ENCODE data around the gene CACNG1.

CACNG1 gene

DNA sequence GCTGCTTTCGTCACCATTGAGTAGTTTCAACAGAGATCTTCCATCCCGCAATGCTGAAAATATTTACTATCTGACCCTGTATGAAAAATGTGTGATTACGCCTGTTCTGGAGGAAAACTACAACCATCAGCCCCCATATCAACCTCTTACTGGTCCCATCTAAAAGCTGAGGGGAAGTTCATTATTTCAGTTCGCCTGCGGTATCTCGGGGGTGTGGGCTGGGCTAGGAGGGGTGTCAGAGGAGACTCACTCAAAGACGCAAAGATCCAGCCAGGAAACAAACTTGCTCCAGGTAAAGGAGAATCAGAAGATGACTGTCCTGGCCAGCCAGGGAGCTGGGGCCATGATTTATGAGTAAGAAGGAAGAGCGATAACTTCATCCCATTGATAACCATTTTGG, 13.7 kb downstream of the CACNG1 start:
- no peak overlapping the region for H3K4me3 ChIP-seq (ENCODE audit: low read depth, low read length)
- TF ChIP-seq, protein P1, sequence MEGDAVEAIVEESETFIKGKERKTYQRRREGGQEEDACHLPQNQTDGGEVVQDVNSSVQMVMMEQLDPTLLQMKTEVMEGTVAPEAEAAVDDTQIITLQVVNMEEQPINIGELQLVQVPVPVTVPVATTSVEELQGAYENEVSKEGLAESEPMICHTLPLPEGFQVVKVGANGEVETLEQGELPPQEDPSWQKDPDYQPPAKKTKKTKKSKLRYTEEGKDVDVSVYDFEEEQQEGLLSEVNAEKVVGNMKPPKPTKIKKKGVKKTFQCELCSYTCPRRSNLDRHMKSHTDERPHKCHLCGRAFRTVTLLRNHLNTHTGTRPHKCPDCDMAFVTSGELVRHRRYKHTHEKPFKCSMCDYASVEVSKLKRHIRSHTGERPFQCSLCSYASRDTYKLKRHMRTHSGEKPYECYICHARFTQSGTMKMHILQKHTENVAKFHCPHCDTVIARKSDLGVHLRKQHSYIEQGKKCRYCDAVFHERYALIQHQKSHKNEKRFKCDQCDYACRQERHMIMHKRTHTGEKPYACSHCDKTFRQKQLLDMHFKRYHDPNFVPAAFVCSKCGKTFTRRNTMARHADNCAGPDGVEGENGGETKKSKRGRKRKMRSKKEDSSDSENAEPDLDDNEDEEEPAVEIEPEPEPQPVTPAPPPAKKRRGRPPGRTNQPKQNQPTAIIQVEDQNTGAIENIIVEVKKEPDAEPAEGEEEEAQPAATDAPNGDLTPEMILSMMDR (IDR thresholded peaks at IDR 0.05; ENCODE audit: low read depth, low read length), result no peak
- in situ Hi-C loops (cut with HindIII; ENCODE audit: low sequenced_read_pairs), result no loop called here
- DNase-seq (ENCODE audit: low read depth, low spot score), result no peak

DNA sequence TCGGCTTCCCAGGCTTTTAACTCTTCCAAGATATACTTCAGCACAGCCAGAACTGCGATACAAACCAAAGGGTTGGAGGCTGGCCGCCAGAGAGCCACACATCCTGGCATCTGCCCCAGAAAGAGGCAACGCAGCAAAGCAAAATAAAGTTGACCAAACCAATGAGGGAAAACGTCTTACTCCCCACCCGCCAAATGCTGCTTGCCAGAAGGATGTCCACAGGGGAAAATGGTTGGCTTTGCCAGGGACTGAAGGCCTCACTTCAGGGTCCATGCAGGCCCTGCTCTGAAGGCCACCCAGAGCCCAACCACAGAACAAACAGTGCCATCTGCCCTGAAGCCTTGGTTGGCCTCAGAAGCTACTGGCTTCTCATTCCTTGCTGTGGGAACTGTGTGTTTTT, 15.0 kb downstream of the CACNG1 start:
- DNase-seq (ENCODE audit: low read depth, low spot score), result no peak
- TF ChIP-seq, protein P1 (IDR thresholded peaks at IDR 0.05; ENCODE audit: low read depth, low read length), result no peak
- in situ Hi-C loops (cut with HindIII; ENCODE audit: low sequenced_read_pairs), result no loop called here

DNA sequence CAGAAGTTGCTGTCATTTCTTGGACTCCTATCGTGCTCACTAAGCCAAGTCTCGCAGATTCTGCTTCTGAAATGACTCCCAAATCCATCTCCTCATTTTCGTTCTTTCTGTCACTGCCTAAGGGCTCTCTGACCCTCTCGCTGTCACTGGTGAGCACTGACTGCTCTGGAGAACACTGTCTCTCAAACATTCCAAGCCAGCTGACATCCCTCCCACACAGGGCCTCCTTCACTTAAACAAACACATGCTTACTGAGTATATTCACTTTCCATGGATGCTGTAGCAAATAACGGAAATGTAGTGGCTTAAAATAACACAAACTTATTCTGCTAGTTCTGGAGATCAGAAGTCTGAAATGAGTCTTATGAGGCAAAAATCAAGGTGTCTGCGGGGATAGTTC, 18.8 kb downstream of the CACNG1 start:
- in situ Hi-C loops (cut with HindIII; ENCODE audit: low sequenced_read_pairs), result no loop called here
- no peak overlapping the region for H3K4me3 ChIP-seq (ENCODE audit: low read depth, low read length)
- DNase-seq (ENCODE audit: low read depth, low spot score), result no peak
- TF ChIP-seq, protein P1 (IDR thresholded peaks at IDR 0.05; ENCODE audit: low read depth, low read length), result no peak

More for the DNA sequence above, 15.0 kb downstream of the CACNG1 start:
- H3K4me3 ChIP-seq (ENCODE audit: low read depth, low read length), result no peak overlapping the region

DNA sequence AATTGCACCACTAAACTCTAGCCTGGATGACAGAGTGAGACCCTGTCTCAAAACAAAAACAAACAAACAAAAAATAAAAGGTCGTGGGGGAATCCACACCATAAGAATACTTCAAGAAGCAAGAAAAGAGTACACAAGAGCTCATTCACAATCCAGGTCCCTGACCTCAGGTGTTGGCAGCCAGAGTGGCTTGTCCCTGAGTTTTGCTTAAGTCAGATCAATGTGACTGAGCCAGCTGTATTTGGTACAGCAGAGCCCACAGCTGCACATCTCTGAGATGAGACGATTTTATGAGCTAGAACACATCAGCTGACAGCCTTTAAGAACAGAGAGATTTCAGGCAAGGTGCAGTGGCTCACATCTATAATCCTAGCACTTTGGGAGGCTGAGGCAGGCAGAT, 22.4 kb downstream of the CACNG1 start:
- TF ChIP-seq, protein P1 (IDR thresholded peaks at IDR 0.05; ENCODE audit: low read depth, low read length), result no peak

DNA sequence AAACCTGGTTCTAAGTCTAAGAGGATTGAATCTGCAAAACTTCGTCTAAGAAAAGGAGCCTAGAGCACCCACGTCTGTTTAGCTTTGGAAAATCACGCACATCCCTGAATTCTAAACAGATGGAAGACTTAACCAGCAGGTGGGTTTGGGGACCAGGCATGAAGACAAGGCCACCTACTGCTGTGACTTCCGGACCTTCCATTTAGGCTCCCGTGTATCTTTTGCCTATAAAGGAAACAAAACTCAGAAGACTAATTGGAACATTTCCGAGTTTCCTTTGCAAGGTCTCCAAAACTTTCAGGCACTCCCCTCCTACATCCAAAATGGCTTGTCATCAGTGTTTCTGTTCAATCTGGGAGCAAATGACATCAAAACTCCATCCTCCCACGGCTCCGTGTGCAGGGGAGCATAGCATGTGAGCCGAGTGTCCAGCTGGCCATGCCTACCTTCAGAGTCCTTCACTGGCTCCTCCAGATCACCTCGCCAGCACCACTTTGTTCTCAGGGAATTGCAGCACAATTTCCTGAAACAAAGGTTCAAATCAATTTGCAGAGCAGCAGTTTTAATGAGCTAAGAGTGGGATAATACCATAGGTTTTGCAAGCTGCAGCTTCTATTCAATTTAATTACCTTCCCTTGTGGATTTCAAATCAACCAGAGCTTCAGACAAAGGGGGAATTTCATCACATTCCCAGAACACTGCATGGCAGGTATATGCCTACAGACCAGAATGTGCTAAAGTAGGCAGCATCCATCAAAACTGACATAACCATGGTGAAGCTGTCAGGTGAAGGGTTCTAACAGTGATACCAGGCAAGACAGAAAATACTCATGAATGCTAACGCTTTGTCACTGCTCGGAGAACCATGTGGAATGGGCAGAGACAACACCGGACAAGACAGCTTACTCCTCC, 23.5 kb downstream of the CACNG1 start:
- in situ Hi-C loops (cut with HindIII; ENCODE audit: low sequenced_read_pairs), result no loop called here
- H3K4me3 ChIP-seq (ENCODE audit: low read depth, low read length), result no peak overlapping the region
- no peak for DNase-seq (ENCODE audit: low read depth, low spot score)
- TF ChIP-seq, protein P1 (IDR thresholded peaks at IDR 0.05; ENCODE audit: low read depth, low read length), result no peak

More for the DNA sequence above, 22.4 kb downstream of the CACNG1 start:
- DNase-seq (ENCODE audit: low read depth, low spot score), result no peak
- in situ Hi-C loops (cut with HindIII; ENCODE audit: low sequenced_read_pairs), result no loop called here
- no peak overlapping the region for H3K4me3 ChIP-seq (ENCODE audit: low read depth, low read length)

DNA sequence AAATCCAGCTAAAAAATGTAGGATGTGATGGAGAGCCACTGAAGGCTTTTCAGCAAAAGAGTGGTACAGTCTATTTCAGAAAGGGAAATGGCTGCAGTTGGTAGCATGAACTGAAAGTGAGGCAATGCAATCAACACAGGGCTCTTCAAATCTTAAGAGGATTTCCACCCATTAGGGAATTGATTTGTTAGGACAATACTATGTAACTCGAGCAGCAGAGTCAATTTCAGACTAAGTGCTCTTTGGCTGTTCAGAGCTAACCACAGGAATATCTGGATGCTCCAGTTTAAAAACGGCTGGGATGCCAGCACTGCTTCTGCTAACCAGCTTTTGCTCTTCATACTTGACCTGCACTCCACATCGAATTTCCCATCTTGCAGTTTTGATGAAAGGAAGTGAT, 24.6 kb downstream of the CACNG1 start:
- TF ChIP-seq, protein P1 (IDR thresholded peaks at IDR 0.05; ENCODE audit: low read depth, low read length), result no peak
- in situ Hi-C loops (cut with HindIII; ENCODE audit: low sequenced_read_pairs), result no loop called here

More for the DNA sequence above, 24.6 kb downstream of the CACNG1 start:
- no peak overlapping the region for H3K4me3 ChIP-seq (ENCODE audit: low read depth, low read length)
- DNase-seq (ENCODE audit: low read depth, low spot score), result no peak

Measured in astrocyte of the spinal cord (primary cell).